Activated T-cell treated with anti-CD3 and anti-CD28 coated beads, Interleukin-2, amount 50 U/mL, for 4 hours (primary cell): ENCODE measurements around the gene CHST6. TPM values are rescaled to one million over a fixed set of nuclear protein-coding genes. Genes with fewer than 3 reads are reported as not detected.
A peak's percentile ranks its signal among the peaks of the same experiment; 100 is the strongest.
"Not testable (repeated sequence)": the region's sequence is repeated elsewhere in the genome, so short reads cannot be mapped to it uniquely, and the experiment has no call there.

ENCODE experiments used
- ATAC-seq, 2 donors: fragments of 200-7000 bp; cut with Tn5 transposase; one replicate each; pipeline ENCODE4 v1.10.0; 2021
- DNase-seq: peaks from one replicate; pipeline ENCODE4 v3.0.0-alpha.2; 2020
- H3K27me3 Mint-ChIP-seq: one replicate; pipeline ENCODE4 v1.8.0; 2021; ENCODE audit warnings: low read depth, mixed read lengths
- H3K36me3 Mint-ChIP-seq: one replicate; pipeline ENCODE4 v1.8.0; 2022; ENCODE audit warnings: mixed read lengths; ENCODE audit not compliant: insufficient read depth
- H3K4me1 Mint-ChIP-seq: one replicate; pipeline ENCODE4 v1.8.0; 2021; ENCODE audit warnings: low read depth, mixed read lengths
- H3K4me3 Mint-ChIP-seq: one replicate; pipeline ENCODE4 v1.8.0; 2021; ENCODE audit warnings: mild to moderate bottlenecking, moderate library complexity, mixed read lengths
- H3K9me3 Mint-ChIP-seq: one replicate; pipeline ENCODE4 v1.8.0; 2021; ENCODE audit warnings: mixed read lengths
- total RNA-seq, 3 donors: library from RNA; stranded (reverse); gene quantifications; one replicate each; pipeline ENCODE4 v1.2.1, GENCODE V29; 2021

CHST6 gene
- total RNA-seq, 3 donors from 2014 or later: not detected

GRCh38 chr16:75456971-75457370, 38.3 kb downstream of the CHST6 start:
- Mint-ChIP-seq H3K4me3 (no peak overlapping the region), H3K27me3 (no peaks in the 10 kb centered on the region), H3K9me3 (no peaks in the 10 kb centered on the region), H3K4me1 (peaks cover 63% of the 10 kb centered on the region), H3K36me3 (peaks cover 13% of the 10 kb centered on the region)
- DNase-seq: no peak
- ATAC-seq: no peak

- not testable (repeated sequence) for DNase-seq, H3K27me3 Mint-ChIP-seq, H3K9me3 Mint-ChIP-seq, H3K4me3 Mint-ChIP-seq, ATAC-seq
- H3K36me3 Mint-ChIP-seq: peaks cover 14% of the 10 kb centered on the region
- peaks cover 60% of the 10 kb centered on the region for H3K4me1 Mint-ChIP-seq
These were observed 38.8 kb downstream of the CHST6 start for GRCh38 chr16:75456486-75456885.

GRCh38 chr16:75455677-75456076, 39.6 kb downstream of the CHST6 start:
- no peak for ATAC-seq
- no peak overlapping the region for H3K4me3 Mint-ChIP-seq
- peaks cover 17% of the 10 kb centered on the region for H3K36me3 Mint-ChIP-seq
- no peaks in the 10 kb centered on the region for H3K9me3 Mint-ChIP-seq
- no peak for DNase-seq
- H3K4me1 Mint-ChIP-seq: peaks cover 52% of the 10 kb centered on the region
- H3K27me3 Mint-ChIP-seq: no peaks in the 10 kb centered on the region

- no peak for DNase-seq
- no peaks in the 10 kb centered on the region for H3K9me3 Mint-ChIP-seq
- peaks cover 13% of the 10 kb centered on the region for H3K36me3 Mint-ChIP-seq
- no peak overlapping the region for H3K4me3 Mint-ChIP-seq
- no peaks in the 10 kb centered on the region for H3K27me3 Mint-ChIP-seq
- peaks cover 31% of the 10 kb centered on the region for H3K4me1 Mint-ChIP-seq
- no peak for ATAC-seq
These were observed 42.6 kb downstream of the CHST6 start for GRCh38 chr16:75452464-75453190.

- H3K9me3 Mint-ChIP-seq: no peaks in the 10 kb centered on the region
- no peaks in the 10 kb centered on the region for H3K27me3 Mint-ChIP-seq
These were observed 48.8 kb downstream of the CHST6 start for GRCh38 chr16:75446416-75446815.

GRCh38 chr16:75445298-75445697, 49.9 kb downstream of the CHST6 start:
- ATAC-seq (no peak), DNase-seq (no peak)
- peaks cover 7% of the 10 kb centered on the region for H3K36me3 Mint-ChIP-seq
- H3K9me3 Mint-ChIP-seq: no peaks in the 10 kb centered on the region
- no peak overlapping the region for H3K4me3 Mint-ChIP-seq
- H3K4me1 Mint-ChIP-seq: no peaks in the 10 kb centered on the region
- no peaks in the 10 kb centered on the region for H3K27me3 Mint-ChIP-seq

More at GRCh38 chr16:75446416-75446815, 48.8 kb downstream of the CHST6 start:
- H3K4me3 Mint-ChIP-seq: no peak overlapping the region
- DNase-seq: no peak
- no peak for ATAC-seq
- H3K4me1 Mint-ChIP-seq: no peaks in the 10 kb centered on the region
- peaks cover 10% of the 10 kb centered on the region for H3K36me3 Mint-ChIP-seq

- Mint-ChIP-seq H3K9me3 (no peaks in the 10 kb centered on the region), H3K27me3 (no peaks in the 10 kb centered on the region), H3K4me3 (no peak overlapping the region), H3K36me3 (peaks cover 7% of the 10 kb centered on the region), H3K4me1 (no peaks in the 10 kb centered on the region)
- DNase-seq (no peak), ATAC-seq (no peak)
These were observed 51.9 kb downstream of the CHST6 start for GRCh38 chr16:75443298-75443697.

GRCh38 chr16:75433732-75434413, 61.4 kb downstream of the CHST6 start:
- peaks cover 7% of the 10 kb centered on the region for H3K36me3 Mint-ChIP-seq
- peak; percentile 68 to 73 for ATAC-seq

GRCh38 chr16:75432828-75433731, 62.2 kb downstream of the CHST6 start, which contains the start of gene CFDP1:
CFDP1 (minus strand) TSS chr16:75433503; CDS start chr16:75433352, 151 bp downstream.
- ATAC-seq: peak; percentile 93 to 94
- H3K4me1 Mint-ChIP-seq: peaks cover 32% of the 10 kb centered on the region
- H3K36me3 Mint-ChIP-seq: peaks cover 7% of the 10 kb centered on the region

More at GRCh38 chr16:75433732-75434413, 61.4 kb downstream of the CHST6 start:
- DNase-seq: no peak
- peak overlapping the region; percentile 90 for H3K4me3 Mint-ChIP-seq
- H3K9me3 Mint-ChIP-seq: no peaks in the 10 kb centered on the region
- no peaks in the 10 kb centered on the region for H3K27me3 Mint-ChIP-seq
- peaks cover 30% of the 10 kb centered on the region for H3K4me1 Mint-ChIP-seq

GRCh38 chr16:75429621-75430403, 65.4 kb downstream of the CHST6 start:
- Mint-ChIP-seq H3K27me3 (no peaks in the 10 kb centered on the region), H3K4me3 (no peak overlapping the region), H3K9me3 (no peaks in the 10 kb centered on the region), H3K36me3 (peaks cover 10% of the 10 kb centered on the region), H3K4me1 (peaks cover 43% of the 10 kb centered on the region)
- DNase-seq (no peak), ATAC-seq (no peak)

More at GRCh38 chr16:75432828-75433731, 62.2 kb downstream of the CHST6 start, which contains the start of gene CFDP1:
- Mint-ChIP-seq H3K27me3 (no peaks in the 10 kb centered on the region), H3K4me3 (peak within 1 kb of the TSS; percentile 90), H3K9me3 (no peaks in the 10 kb centered on the region)
- DNase-seq: peak; percentile 94

GRCh38 chr16:75426524-75426923, 68.7 kb downstream of the CHST6 start:
- H3K27me3 Mint-ChIP-seq, H3K9me3 Mint-ChIP-seq, H3K4me3 Mint-ChIP-seq, H3K36me3 Mint-ChIP-seq, DNase-seq: not testable (repeated sequence)
- peaks cover 32% of the 10 kb centered on the region for H3K4me1 Mint-ChIP-seq
- peak in 1 of 2 donors; percentile 25 for ATAC-seq

- not testable (repeated sequence) for H3K9me3 Mint-ChIP-seq, ATAC-seq, H3K36me3 Mint-ChIP-seq, DNase-seq, H3K27me3 Mint-ChIP-seq, H3K4me3 Mint-ChIP-seq
- peaks cover 34% of the 10 kb centered on the region for H3K4me1 Mint-ChIP-seq
These were observed 71.0 kb downstream of the CHST6 start for GRCh38 chr16:75424105-75424762.

GRCh38 chr16:75423723-75424104, 71.5 kb downstream of the CHST6 start:
- Mint-ChIP-seq H3K36me3 (peaks cover 3% of the 10 kb centered on the region), H3K4me3 (no peak overlapping the region), H3K9me3 (no peaks in the 10 kb centered on the region), H3K27me3 (no peaks in the 10 kb centered on the region), H3K4me1 (peaks cover 32% of the 10 kb centered on the region)
- no peak for DNase-seq
- ATAC-seq: no peak
